ENCODE measurements around the gene CAPN8.

CAPN8 gene

GRCh38 chr1:223700942-223701637 lies 35.6 kb upstream of the CAPN8 start:
- no peak overlapping the region for H3K4me3 ChIP-seq (ENCODE audit: low read depth, low read length)
- DNase-seq (ENCODE audit: low read depth), result no peak

GRCh38 chr1:223700388-223700918 lies 35.0 kb upstream of the CAPN8 start:
- DNase-seq (ENCODE audit: low read depth), result no peak
- no peak for TF ChIP-seq CTCF (IDR thresholded peaks at IDR 0.05; ENCODE audit: low read depth, low read length, missing control alignments)
- H3K4me3 ChIP-seq (ENCODE audit: low read depth, low read length), result no peak overlapping the region

More at GRCh38 chr1:223700942-223701637, 35.6 kb upstream of the CAPN8 start:
- TF ChIP-seq CTCF (IDR thresholded peaks at IDR 0.05; ENCODE audit: low read depth, low read length, missing control alignments), result no peak

GRCh38 chr1:223695941-223696340 lies 30.4 kb upstream of the CAPN8 start:
- no peak for DNase-seq (ENCODE audit: low read depth)
- H3K4me3 ChIP-seq (ENCODE audit: low read depth, low read length), result no peak overlapping the region
- no peak for TF ChIP-seq CTCF (IDR thresholded peaks at IDR 0.05; ENCODE audit: low read depth, low read length, missing control alignments)

- TF ChIP-seq CTCF (IDR thresholded peaks at IDR 0.05; ENCODE audit: low read depth, low read length, missing control alignments), result no peak
- no peak for DNase-seq (ENCODE audit: low read depth)
- H3K4me3 ChIP-seq (ENCODE audit: low read depth, low read length), result no peak overlapping the region
These were observed 29.6 kb upstream of the CAPN8 start for GRCh38 chr1:223695014-223695548.

- no peak overlapping the region for H3K4me3 ChIP-seq (ENCODE audit: low read depth, low read length)
- TF ChIP-seq CTCF (IDR thresholded peaks at IDR 0.05; ENCODE audit: low read depth, low read length, missing control alignments), result no peak
- DNase-seq (ENCODE audit: low read depth), result no peak
These were observed 25.6 kb upstream of the CAPN8 start for GRCh38 chr1:223691121-223691520.

- no peak overlapping the region for H3K4me3 ChIP-seq (ENCODE audit: low read depth, low read length)
- TF ChIP-seq CTCF (IDR thresholded peaks at IDR 0.05; ENCODE audit: low read depth, low read length, missing control alignments), result no peak
- DNase-seq (ENCODE audit: low read depth), result no peak
These were observed 18.9 kb upstream of the CAPN8 start for GRCh38 chr1:223684488-223684792.
